Endometrial microvascular endothelial cells (primary cell): ENCODE results near the gene HES7. TPM values are rescaled to one million over a fixed set of nuclear protein-coding genes. Genes with fewer than 3 reads are reported as not detected.

Experiments used
- in situ Hi-C: cut with HindIII; loops from 2 replicates; pipeline ENCODE4 v1.10.0; 2017; ENCODE audit warnings: low sequenced_read_pairs, low pct_unique_long_range_greater_than_20kb; ENCODE audit errors: inconsistent ontology term
- total RNA-seq: library from RNA; depleted of rRNA; stranded (reverse); fragments of >200 nt; gene quantifications from one replicate; pipeline ENCODE4 v1.2.3, GENCODE V29; 2015; ENCODE audit errors: inconsistent ontology term

Gene HES7
- total RNA-seq, 1 donor from 2014 or later = not detected

GRCh38 chr17:8125947-8126490 lies 2.1 kb upstream of the HES7 start:
- in situ Hi-C loops = no loop called here

DNA sequence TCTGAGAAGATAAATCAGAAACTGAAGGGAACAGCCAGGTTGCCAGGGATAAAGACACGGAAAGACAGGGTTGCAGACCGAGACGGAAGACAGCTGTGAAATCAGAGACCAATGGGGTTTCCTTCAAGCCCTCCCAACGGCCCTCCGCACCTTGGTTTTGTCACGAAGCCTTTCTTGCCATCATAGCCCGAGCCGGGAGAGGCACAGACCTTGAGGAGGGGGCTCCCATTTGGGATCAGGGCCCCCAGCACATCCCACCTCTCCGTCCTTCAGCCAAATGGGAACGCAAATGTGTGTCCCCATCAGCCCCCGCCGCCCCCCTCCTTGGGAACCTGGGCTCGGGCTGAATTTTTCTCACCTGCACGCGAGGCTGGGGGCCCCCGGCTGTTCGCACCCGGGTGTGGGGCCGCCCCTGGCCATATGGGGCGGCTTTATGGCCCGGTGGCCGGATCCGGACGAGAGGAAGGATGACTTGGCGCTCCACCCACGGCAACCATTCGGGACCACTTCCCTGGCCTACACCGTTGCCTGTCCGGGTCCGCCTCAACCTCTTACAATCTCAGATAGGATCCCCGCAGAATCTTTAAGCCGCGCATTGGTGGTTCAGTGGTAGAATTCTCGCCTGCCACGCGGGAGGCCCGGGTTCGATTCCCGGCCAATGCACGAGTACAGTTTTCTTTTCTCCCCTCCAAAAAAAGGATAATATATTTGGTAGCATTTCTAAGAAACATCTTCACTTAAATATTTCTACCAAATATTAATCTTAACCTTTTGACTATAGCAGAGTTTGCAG lies 1.4 kb upstream of the HES7 start:
- in situ Hi-C loops = no loop called here

DNA sequence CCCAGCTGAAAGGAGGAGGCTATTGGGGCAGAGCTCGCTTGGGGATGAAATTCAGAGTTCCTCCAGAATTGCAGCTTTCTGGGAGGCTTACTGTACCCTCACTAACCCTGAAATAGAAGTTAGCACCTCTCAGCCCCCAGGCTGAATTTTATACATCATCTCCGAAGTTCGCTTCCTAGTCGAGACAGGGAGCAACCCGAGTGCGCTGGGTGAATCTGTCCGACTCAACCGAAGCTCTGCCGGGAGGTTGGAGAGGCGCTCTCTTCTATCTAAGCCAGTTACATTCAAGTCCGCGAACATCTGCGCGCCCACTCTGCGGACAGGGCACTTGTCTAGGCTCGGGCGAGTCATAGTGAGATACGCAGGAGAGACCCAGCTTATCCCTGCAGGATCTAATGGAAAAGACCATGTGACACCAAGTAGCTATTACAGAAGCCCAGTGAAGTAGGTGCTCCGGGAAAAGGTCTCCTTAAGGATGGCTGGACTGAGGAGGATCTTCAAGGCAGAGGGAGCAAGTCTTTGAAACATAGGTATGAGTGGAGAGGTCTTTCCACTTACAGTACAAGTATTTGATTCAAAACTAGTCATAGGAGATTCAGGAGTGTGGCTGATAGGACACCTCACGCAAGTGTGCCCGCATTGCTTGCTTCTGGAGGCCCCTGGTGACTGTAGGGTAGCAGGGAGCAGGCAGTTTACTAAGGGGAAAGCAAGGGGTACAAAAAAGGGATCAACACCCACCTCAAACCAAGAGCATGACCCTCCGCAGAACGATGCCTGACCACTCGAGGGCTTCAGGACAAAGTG lies 646 bp upstream of the HES7 start:
- in situ Hi-C loops = no loop called here

- in situ Hi-C loops = no loop called here
These were observed 797 bp downstream of the HES7 start for GRCh38 chr17:8122924-8123694.

GRCh38 chr17:8122422-8122923 lies 1.4 kb downstream of the HES7 start:
- in situ Hi-C loops = no loop called here

DNA sequence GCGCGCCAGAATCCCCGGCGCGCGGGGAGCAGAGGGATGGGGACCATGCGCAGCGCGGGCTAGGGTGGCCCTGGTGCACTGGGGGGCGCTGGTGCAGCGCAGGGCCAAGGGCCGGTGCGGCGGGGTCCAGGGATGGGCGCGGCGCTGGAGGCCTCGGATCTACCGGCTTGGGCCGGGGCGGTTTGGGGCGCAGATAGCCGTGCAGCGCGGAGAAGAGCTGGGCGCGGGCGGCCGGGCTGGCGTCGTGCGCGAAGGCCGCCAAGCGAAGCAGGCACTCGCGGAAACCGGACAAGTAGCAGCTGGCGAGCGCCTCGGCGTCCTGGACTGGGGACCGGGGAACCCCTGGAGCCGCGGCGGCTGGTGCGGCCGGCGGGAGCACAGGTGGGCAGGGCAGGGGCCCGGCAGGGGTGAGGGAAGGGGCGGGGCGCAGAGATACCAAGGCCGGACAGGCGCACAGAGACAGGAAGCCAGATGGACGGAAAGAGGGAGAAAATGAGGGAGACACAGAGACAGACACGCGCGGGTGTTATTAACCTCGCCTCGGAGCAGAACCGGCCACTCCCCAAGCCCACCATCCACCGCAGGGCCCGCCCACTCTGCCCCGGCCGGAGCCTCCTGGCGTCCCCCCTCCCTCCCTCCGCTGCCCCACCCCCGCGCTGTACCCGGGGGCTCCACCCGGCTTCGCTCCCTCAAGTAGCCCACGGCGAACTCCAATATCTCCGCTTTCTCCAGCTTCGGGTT lies 2.1 kb downstream of the HES7 start:
- in situ Hi-C loops = no loop called here

DNA sequence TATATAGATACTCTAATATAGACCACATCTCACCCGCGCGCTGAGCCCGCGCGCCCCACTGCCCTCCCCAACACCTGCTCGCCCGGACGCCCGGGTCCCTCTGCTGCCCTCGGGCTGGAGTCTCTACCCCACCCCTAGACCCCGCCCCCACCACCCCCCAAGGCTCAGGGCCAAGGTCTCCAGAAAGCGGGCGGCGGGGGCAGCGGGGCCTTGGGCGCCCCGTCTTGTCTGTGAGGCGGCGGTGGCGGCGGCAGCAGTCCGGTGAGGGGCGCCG lies 2.6 kb downstream of the HES7 start:
- in situ Hi-C loops = no loop called here

DNA sequence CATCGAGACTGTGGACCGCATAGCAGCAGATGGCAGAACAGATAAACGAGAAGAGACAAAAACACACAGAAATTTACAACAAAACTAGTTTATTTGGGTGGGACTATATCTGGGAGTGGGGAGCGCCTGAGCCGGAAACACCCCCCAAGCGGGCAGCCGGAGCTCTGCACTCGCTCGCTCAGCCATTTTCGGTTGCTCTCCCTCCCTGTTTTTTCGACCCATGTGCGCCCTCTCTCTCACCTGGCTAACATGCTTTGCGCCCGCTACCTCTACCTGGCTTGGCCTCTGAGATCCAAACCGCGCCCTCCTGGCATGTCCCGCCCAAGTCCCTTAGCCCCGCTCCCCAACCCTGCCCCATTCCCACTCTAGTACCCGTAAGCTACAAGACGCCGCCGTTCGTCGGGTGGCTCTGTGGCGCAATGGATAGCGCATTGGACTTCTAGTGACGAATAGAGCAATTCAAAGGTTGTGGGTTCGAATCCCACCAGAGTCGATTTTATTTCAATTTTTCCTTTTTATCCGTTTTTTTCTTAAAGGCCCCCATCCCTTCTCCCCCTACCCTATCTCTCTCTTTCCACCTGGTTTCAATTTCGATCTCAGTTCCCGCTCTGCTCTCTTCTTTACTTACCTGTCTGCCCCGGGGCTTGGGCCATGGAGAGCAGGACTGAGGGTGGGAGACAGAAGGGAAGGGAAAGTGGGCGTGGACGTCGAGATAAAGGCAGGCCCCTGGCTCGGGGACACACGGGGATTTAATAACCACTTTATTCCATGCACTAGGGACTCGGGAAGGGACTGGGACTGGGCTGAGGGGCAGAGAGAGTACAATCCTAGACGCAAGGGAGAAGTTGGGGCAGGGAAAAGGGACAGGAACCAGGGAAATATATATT lies 3.1 kb downstream of the HES7 start:
- in situ Hi-C loops = no loop called here

DNA sequence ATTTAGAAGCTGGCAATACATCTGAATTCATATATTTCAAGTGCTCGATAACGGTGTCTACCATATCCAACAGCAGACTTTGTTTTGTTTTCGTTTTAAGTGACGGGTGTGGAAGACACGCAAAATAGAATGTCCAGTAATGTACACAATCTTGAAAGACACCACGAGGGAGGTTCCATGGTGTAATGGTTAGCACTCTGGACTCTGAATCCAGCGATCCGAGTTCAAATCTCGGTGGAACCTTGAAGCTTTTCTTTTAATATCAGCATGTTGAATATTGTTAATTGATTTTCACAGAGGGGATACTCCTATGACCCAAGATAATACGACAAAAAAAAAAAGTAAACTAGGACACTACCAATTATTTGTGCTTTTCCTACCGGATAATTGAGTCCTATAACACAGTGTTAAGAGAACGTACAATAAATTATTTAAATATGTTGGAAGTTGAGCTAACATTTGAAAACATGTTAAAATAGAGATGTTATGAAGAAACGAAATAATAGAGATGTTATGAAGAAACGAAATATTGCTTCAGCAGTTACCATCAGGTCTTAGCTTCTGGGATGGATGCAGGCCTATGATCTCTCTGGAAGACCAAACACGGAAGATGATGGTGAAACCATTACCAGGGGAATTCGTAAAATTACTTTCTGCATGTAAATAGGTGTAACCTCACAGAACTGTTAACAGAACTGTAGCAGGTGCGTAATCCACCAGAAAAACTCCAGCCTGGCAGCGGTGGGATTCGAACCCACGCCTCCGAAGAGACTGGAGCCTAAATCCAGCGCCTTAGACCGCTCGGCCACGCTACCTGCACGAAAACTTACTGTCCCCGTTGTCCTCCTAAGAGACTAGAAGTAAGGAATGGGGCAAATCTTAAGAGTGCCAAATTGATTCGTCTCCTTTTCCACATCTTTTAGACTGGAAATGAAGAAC lies 4.1 kb downstream of the HES7 start:
- in situ Hi-C loops = loop anchor here (10.0 kb wide), 1 partner anchor 65 kb away; no protein-coding TSS in a partner anchor

GRCh38 chr17:8118769-8119580 lies 4.9 kb downstream of the HES7 start:
- in situ Hi-C loops = loop anchor here (10.0 kb wide), 1 partner anchor 64 kb away; no protein-coding TSS in a partner anchor

DNA sequence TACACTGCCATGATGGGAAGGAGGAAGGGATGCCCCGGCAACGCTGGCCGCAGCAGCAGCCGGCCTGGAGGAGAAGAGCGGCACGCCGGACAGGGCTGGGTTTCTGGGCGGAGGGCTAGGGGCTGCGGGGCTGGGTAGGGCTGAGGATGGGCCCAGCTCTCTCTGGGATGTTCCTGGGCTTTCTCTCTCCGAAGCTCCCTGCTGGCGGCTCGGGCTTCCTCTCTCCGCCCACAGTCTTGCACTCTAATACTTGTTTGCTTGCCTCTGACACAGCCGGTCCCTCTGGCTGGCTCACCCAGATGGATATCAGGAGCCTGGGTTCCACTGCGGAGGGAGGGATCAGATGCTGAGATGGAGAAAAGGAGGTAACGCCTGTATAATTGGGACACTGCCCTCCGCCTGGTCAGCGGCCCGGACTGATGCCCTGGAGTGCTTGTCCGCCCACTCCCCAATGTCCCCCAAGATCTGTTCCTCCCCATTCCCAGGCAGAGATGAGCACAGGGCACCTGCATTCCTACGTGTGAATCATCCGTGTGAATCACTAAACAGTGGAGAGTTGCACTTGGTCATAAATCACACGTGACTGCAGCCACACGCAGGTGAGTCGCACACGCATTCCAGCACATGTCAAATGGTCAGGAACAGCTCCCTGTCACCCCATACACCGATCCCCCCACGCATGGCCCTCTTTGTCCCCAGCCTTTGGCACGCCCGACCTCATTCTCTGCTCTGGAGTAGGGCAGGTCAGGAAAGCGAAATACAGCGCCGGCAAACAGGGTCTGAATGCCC lies 5.7 kb downstream of the HES7 start, which contains the start of gene ALOXE3:
Gene ALOXE3 (minus strand): TSS at position 535 of the 789 bp plus-strand sequence. CDS start 524 bp downstream, at position 11.
- in situ Hi-C loops = loop anchor here (10.0 kb wide), 1 partner anchor 63 kb away; no protein-coding TSS in a partner anchor

GRCh38 chr17:8117367-8117979 lies 6.4 kb downstream of the HES7 start:
- in situ Hi-C loops = loop anchor here (10.0 kb wide), 1 partner anchor 63 kb away; no protein-coding TSS in a partner anchor

- in situ Hi-C loops = loop anchor here (10.0 kb wide), 1 partner anchor 62 kb away; no protein-coding TSS in a partner anchor
These were observed 7.1 kb downstream of the HES7 start for GRCh38 chr17:8116776-8117175.

DNA sequence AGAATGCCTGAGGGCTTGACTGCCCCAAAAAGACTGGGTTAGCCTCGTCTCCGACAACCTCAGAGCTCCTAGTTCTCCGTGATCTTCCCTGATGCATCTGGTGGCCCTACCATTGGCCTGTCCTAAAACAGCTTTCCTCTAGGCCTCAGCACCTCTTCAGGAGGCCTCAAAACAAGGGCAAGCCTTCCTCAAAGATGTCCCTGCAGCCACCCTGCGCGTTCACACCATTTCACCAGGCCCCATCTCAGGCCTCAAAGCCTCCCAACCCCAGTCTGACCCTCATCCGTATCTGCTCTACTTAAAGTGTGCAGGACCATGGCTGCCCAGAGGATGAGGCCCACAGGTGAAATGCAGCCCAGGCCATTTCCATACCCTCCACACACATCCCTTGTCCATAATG lies 13.0 kb downstream of the HES7 start:
- in situ Hi-C loops = loop anchor here (10.0 kb wide), 1 partner anchor 56 kb away; no protein-coding TSS in a partner anchor
